ENCODE results near the gene VASP.

VASP gene

DNA sequence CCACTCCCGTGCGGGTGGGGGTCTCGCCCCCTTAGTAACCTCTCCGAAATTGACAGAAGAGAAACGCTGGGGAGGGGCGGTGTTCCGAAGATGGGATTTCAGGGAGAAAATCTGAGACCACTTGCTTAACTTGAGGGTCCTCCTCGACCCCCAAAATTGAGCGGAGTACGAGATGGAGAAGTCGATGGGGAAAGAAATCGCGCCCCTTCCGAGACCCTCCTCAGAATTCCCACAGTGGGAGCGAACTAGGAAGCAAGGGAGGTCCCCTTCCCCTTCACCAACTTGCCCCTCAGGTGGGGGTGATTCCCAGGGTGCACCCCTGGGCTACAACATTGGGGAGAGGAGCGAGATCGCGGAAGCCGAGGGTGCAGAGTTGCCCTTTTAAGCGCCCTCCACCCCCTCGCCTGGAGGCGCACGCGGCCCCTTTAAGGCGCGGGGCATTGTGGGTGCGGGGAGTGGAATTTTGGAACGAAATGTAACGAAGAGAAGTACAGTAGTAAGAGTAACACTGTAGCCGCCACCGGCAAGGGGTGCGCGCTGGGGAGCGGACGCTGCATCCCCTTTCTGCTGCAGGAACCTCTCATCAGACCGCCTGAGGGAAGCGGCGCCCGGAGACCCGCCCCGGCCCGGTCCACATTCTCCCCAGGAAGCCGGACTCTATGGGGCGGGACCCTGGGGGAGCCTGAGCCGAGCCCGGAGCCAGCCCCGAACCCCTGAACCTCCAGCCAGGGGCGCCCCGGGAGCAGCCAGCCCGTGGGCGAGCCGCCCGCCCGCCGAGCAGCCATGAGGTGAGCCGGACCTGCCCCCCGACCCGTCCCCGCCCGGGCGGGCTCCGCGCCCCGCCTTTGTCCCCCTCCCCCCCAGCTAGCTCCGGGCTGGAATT lies at the start of gene VASP:
Gene VASP (plus strand): TSS at position 491 of the 883 bp plus-strand sequence. CDS start 293 bp downstream, at position 784.
- DNase-seq = peak; percentile 97

DNA sequence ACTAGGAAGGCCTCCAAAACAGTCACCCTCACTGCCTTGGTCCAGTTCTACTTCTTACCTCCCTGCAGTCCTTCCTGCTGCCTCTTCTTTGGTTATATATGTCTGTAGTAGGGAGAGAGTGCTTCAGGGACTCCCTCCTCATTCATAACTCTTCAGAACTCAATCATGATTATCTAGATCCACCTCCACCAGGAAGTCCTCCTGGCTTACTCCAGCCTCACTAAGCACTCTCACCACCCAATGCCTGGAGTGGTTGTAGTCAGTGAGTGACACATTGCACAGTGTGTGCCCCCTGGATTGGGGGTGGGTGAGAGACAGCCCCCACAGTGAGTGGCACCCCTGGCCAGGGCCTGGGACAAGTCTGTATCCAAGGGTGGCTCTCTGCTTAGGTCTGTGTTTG lies 49.5 kb upstream of the VASP start:
- DNase-seq = no peak

DNA sequence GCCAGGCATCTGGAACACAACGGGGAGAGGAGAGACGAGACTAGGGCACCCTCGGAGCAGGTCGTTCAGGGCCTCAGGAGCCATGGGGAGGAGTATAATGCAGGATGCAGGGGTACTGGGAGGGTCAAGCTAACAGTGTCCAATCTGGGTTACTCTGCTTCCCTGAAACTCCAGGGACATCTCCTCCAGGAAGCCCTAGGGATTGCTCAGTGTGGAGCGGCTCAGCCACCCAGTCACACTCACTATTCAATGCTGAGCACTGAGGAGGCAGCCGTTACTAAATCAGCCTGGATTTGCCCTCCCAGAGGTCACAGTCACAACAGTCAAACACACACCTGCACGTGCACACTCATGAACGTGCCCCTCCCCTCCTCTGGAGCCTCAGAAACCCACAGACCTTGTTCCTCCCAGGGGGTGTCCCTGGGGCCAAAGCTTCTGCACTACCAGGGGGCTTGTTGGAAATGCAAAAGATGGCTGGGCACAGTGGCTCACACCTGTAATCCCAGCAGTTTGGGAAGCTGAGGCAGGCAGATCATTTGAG lies 46.4 kb upstream of the VASP start:
- no peak for DNase-seq

DNA sequence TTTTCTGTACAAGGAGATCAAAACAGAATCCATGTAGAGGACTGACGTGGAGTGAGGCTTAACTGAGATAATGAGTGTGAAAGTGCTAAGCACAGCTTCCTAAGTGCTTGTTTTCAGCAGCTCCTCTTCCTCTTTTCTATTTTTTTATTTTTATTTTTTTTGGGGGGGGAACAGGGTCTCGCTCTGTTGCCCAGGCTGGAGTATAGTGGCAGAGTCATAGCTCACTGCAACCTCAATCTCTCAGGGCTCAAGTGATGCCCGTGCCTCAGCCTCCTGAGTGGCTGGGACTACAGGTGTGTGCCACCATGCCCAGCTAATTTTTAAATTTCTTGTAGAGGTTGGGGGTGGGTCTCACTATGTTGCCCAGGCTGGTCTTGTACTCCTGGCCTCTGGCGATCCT lies 45.1 kb upstream of the VASP start:
- DNase-seq = no peak

DNA sequence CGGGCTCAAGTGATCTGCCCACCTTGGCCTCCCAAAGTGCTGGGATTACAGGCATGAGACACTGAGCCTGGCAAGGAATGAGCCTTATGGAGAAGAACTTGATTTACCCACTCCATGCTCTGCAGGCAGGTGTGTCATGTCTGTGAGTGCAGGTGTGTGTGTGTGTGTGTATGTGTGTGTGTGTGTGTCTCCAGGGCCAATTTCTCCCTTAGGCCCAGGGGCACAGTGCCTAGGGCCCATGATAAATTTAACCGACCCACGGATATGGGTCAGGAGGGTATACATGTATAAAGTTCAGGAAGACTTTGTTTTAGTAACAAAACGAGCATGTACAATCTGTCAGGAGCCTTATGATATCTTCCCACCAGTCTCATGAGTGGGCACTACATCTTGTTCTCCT lies 44.0 kb upstream of the VASP start:
- DNase-seq = no peak

DNA sequence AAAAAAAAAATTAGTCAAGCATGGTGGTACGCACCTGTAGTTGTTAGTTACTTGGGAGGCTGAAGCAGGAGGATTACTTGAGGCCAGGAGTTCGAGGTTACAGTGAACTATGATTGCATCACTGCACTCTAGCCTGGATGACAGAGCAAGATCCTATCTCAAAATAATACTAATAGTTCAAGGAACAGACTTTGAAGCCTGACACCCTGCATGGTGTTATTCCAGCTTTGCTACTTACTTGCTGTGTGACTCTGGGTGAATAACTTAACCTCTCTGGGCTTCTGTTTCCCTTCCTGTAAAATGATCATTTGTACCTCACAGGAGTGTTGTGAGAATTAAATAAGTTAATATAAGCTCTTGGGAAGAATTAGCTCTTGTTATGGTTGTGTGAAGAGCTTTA lies 43.0 kb upstream of the VASP start:
- no peak for DNase-seq

DNA sequence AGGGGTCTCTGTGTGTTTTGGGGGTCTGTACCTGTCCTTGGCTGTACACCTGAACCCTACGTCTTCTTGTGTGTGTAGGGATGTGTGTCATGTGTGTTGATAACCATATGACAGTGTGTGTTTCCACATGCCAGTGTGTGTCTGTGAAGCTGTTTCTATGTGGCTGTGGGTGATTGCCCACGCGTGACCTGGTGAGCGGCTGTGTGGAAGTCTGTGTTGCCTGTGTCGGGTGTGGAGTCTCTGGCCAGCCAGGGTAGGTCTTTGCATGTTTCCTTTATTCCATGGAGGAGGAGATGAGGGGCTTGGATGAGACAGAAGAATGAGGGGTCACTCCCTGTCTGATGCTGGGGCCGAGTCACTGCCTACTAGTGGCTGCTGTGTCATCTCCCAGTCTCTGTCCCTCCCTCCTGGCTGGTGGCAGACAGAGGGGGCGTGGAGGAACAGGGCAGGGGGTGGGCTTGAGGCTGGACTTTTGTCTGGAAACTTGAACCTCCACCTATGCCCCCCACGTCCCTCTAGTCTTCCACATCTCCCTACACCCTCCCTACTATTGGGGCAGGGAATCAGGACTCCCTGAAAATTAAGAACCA lies 42.3 kb upstream of the VASP start:
- no peak for DNase-seq

DNA sequence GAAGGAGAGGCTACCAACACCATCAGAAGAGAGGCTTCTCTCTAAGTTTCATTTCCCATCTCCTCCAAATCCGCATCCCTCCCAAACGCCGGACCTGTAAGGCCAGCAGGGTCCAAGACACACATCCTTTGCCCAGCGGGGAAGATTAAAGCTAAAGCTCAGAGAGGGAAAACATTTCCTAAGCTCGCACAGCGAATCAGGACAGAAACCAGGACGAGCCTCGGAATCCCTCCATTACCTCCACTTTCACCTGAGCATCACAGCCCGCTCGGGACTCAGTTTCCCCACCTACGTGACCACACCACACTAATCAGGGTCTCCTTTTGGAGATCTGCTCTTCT lies 40.2 kb upstream of the VASP start:
- DNase-seq = peak; percentile 65

DNA sequence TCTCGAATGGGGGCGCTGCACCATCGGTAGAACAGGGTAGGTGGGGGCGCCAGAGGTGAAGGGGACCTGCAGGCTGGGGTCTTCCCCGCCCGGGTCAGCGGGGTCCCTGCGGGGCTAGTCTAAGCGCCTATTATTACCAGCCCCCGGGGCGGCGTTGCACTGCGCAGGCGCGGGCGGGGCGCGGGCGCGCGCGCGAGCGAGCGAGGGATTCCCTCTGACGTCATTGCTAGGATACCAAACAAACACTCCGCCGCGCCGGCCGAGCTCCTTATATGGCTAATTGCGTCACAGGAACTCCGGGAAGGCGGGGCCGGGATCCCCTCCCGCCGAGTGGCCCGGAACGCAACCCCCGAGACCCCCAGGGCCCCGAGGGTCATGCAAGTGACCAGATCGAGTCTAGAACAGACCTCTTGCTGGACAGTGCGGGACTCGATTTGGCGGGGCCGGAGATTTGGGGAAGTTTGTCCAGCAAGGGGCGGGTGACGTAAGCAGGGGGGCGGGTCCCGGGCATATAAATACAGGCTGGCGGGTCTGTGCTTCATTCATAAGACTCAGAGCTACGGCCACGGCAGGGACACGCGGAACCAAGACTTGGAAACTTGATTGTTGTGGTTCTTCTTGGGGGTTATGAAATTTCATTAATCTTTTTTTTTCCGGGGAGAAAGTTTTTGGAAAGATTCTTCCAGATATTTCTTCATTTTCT lies 39.7 kb upstream of the VASP start, which contains the start of gene FOSB:
Gene FOSB (plus strand): TSS at position 541 of the 703 bp plus-strand sequence. CDS start 591 bp downstream, outside the sequence.
- DNase-seq = peak; percentile 97

DNA sequence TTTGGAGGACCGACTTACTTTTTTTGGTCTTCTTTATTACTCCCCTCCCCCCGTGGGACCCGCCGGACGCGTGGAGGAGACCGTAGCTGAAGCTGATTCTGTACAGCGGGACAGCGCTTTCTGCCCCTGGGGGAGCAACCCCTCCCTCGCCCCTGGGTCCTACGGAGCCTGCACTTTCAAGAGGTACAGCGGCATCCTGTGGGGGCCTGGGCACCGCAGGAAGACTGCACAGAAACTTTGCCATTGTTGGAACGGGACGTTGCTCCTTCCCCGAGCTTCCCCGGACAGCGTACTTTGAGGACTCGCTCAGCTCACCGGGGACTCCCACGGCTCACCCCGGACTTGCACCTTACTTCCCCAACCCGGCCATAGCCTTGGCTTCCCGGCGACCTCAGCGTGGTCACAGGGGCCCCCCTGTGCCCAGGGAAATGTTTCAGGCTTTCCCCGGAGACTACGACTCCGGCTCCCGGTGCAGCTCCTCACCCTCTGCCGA lies 39.1 kb upstream of the VASP start:
- peak; percentile 61 for DNase-seq

DNA sequence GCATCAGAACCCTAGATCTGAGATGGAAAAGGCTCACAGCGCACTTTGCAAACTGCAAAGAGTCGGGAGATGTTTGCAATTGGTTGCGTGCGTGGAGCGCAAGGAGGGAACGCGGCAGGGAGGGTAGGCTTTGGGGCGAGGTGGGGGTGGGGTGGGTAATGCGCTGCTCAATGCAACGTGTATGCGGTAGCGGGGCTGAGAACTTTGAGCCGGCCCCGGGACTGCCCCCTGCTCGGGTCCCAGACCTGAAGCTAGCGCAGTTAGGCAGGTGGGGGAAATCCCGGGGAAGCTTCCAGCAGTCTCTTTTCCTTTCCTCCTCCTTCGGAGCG lies 38.5 kb upstream of the VASP start:
- DNase-seq = no peak

DNA sequence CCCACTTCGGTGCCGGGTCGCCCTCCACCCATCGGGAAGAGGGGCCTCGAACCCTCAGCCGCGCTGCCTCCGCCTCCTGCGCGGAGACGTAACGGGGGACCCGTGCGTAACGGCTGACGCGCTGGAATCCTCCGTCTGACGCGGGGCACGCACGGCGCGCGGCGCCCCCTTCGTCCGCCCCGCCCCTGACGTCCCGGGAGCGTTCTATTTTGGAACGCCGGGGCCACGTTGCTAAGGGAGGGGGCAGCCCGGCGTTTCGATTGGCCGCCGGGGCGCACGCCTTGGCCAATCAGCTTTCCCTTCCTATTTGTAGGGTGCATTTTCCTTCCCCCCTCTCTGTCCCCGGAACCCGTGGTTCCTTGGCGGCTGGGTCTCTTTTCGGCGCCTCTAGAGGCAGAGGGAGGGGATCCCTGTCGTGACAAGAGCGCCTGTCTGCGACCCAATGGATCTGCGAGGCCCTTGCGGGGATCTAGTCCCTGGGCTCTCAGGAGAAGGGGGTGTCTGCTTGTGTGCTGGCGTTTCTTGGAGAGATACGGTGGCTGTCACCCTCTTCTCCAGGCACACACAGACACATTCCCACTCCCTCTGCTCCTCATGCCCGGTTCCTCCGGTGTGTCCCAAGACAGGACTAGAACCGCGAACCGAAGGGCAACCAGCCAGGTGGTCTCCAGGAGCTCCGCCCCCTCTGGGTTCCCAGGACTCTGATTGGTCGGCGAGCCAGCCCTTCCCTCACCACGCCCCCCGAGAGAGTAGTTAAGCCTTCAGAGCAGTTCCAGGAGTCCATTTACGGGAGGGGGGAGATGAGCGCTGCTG lies 37.9 kb upstream of the VASP start:
- DNase-seq = peak; percentile 98

DNA sequence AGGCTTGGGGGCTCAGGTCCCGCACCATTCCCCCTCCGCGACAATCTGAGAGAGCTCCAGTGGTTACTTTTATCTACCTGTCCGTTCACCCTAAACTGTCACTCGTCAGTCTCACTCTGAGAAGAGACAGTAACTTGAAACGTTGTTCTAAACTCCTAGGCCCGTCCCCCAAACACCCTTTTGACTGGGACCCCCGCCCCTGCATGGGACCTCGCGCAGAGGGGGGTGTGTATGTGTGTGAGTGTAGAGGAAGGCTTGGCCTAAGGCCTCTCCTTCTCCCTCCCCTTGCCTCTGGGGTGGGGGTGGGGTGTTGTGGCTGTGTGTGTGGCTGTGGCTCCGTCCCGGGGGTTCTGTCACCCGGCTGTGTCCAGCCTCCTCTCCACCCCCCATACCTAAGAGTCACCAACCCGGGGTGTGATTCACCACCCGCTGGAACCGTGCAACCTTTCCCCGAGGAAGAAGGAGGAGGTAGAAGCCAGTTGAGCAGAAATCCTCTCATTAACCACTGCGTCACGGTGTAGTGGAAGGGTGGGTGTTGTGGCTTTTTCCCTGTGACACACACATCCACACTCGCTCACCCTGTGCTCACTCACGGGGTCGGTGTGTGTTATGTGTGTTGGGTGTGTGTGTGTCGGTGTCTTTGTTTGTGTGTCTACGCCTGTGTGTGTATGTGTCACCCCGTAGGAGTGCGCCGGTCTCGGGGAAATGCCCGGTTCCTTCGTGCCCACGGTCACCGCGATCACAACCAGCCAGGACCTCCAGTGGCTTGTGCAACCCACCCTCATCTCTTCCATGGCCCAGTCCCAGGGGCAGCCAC lies 37.1 kb upstream of the VASP start:
- DNase-seq = no peak

DNA sequence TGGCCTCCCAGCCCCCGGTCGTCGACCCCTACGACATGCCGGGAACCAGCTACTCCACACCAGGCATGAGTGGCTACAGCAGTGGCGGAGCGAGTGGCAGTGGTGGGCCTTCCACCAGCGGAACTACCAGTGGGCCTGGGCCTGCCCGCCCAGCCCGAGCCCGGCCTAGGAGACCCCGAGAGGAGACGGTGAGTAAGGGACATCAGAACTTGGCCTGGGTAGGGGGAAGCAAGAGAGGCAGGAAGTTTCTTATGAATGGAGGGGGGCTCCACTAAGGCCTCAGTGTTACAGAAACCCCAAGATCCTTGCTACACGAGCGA lies 36.6 kb upstream of the VASP start:
- DNase-seq = no peak

DNA sequence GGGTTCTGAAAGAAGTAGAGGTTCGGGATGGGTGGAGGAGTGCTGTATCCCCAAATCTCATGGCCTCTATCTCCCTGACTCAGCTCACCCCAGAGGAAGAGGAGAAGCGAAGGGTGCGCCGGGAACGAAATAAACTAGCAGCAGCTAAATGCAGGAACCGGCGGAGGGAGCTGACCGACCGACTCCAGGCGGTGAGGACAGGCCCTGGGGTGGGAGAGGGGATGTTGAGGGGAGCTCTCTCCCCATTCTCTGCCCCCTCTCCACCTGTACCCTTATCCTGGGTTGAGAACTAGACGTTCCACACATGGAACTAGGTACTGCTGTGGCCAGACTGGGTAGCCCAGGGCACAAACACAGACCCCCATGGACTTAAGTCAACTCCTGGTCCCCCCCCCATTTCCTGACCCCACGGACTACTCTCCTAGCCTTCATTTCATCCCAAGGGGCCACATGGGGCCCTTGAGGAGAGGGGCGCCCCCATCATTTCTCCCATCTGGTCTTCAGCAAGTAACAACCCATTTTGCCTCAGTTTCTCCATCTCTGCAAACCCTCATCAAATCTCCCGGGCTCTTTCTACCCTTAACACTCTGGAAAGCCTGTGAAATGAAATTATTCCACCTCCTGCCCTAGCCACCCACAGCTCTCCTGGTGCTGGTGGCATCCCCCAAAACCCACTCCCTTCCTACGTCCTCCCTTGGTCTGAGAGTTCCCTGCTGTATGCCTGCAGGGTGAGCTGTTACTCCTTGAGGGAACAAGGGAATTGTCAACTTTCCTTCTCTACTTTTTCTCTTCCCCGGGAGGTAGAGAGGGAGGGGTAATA lies 36.0 kb upstream of the VASP start:
- no peak for DNase-seq

DNA sequence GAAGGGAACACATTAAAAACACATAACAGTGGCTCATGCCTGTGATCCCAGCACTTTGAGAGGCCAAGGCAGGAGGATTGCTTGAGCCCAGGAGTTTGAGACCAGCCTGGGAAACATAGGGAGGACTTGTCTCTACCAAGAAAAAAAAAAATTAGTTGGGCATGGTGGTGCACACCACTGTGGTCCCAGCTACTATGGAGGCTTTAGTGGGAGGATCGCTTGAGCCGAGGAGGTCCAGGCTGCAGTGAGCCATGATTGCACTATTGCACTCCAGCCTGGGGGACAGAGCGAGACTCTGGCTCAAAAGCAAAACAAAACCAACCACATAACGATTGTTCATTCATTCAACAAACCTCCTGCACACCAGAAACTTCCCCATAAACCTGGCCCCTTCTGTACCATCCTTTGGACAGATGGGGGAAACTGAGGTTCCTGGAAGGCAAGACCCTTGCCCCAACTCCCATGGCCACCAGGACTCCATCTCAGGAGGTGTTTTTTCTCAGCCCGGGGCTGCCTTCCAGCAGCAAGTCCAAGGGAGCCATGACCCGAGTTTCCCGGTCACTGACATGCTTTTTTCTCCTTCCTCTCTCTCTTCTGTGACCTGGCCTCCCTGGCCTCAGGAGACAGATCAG lies 35.2 kb upstream of the VASP start:
- no peak for DNase-seq

DNA sequence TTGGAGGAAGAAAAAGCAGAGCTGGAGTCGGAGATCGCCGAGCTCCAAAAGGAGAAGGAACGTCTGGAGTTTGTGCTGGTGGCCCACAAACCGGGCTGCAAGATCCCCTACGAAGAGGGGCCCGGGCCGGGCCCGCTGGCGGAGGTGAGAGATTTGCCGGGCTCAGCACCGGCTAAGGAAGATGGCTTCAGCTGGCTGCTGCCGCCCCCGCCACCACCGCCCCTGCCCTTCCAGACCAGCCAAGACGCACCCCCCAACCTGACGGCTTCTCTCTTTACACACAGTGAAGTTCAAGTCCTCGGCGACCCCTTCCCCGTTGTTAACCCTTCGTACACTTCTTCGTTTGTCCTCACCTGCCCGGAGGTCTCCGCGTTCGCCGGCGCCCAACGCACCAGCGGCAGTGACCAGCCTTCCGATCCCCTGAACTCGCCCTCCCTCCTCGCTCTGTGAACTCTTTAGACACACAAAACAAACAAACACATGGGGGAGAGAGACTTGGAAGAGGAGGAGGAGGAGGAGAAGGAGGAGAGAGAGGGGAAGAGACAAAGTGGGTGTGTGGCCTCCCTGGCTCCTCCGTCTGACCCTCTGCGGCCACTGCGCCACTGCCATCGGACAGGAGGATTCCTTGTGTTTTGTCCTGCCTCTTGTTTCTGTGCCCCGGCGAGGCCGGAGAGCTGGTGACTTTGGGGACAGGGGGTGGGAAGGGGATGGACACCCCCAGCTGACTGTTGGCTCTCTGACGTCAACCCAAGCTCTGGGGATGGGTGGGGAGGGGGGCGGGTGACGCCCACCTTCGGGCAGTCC lies 34.5 kb upstream of the VASP start:
- no peak for DNase-seq

DNA sequence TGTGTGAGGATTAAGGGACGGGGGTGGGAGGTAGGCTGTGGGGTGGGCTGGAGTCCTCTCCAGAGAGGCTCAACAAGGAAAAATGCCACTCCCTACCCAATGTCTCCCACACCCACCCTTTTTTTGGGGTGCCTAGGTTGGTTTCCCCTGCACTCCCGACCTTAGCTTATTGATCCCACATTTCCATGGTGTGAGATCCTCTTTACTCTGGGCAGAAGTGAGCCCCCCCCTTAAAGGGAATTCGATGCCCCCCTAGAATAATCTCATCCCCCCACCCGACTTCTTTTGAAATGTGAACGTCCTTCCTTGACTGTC lies 34.0 kb upstream of the VASP start:
- DNase-seq = no peak

DNA sequence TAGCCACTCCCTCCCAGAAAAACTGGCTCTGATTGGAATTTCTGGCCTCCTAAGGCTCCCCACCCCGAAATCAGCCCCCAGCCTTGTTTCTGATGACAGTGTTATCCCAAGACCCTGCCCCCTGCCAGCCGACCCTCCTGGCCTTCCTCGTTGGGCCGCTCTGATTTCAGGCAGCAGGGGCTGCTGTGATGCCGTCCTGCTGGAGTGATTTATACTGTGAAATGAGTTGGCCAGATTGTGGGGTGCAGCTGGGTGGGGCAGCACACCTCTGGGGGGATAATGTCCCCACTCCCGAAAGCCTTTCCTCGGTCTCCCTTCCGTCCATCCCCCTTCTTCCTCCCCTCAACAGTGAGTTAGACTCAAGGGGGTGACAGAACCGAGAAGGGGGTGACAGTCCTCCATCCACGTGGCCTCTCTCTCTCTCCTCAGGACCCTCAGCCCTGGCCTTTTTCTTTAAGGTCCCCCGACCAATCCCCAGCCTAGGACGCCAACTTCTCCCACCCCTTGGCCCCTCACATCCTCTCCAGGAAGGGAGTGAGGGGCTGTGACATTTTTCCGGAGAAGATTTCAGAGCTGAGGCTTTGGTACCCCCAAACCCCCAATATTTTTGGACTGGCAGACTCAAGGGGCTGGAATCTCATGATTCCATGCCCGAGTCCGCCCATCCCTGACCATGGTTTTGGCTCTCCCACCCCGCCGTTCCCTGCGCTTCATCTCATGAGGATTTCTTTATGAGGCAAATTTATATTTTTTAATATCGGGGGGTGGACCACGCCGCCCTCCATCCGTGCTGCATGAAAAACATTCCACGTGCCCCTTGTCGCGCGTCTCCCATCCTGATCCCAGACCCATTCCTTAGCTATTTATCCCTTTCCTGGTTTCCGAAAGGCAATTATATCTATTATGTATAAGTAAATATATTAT lies 33.3 kb upstream of the VASP start:
- no peak for DNase-seq

Data from OCI-M1 (cell line).